ENCODE results near the gene ITPK1. TPM values are rescaled to one million over a fixed set of nuclear protein-coding genes. Genes with fewer than 3 reads are reported as not detected.
A peak's percentile ranks its signal among the peaks of the same experiment; 100 is the strongest.

ITPK1 gene
- total and polyA plus RNA-seq, 2 experiments from 2014 or later, result 33.0 to 42.9 TPM

GRCh38 chr14:92963301-92964123, 152.2 kb downstream of the ITPK1 start:
- Histone ChIP-seq H3K4me1 (ENCODE audit: low read depth) (peaks cover 15% of the 10 kb centered on the region), H3K4me3 (no peak overlapping the region), H3K36me3 (no peaks in the 10 kb centered on the region), H3K27ac (peak overlapping the region; percentile 58), H3K27me3 (no peaks in the 10 kb centered on the region), H3K9me3 (ENCODE audit: low read depth) (no peaks in the 10 kb centered on the region)
- no peak for TF ChIP-seq CTCF (IDR thresholded peaks at IDR 0.05; ENCODE audit: low read depth, low read length)
- no peak for DNase-seq (ENCODE audit: low read depth in 1 of 2, low spot score in 1 of 2)

GRCh38 chr14:92962831-92963095, 153.0 kb downstream of the ITPK1 start:
- Histone ChIP-seq H3K4me3 (no peak overlapping the region), H3K36me3 (no peaks in the 10 kb centered on the region), H3K4me1 (ENCODE audit: low read depth) (peaks cover 15% of the 10 kb centered on the region), H3K9me3 (ENCODE audit: low read depth) (no peaks in the 10 kb centered on the region), H3K27me3 (no peaks in the 10 kb centered on the region), H3K27ac (no peak overlapping the region)
- DNase-seq (ENCODE audit: low read depth in 1 of 2, low spot score in 1 of 2), result no peak
- TF ChIP-seq CTCF (IDR thresholded peaks at IDR 0.05; ENCODE audit: low read depth, low read length), result no peak

GRCh38 chr14:92962031-92962830, 153.5 kb downstream of the ITPK1 start:
- no peak overlapping the region for H3K27ac ChIP-seq
- H3K4me1 ChIP-seq (ENCODE audit: low read depth), result peaks cover 15% of the 10 kb centered on the region
- no peak for TF ChIP-seq CTCF (IDR thresholded peaks at IDR 0.05; ENCODE audit: low read depth, low read length)
- H3K36me3 ChIP-seq, result no peaks in the 10 kb centered on the region
- no peak overlapping the region for H3K4me3 ChIP-seq
- H3K9me3 ChIP-seq (ENCODE audit: low read depth), result no peaks in the 10 kb centered on the region
- no peak for DNase-seq (ENCODE audit: low read depth in 1 of 2, low spot score in 1 of 2)
- H3K27me3 ChIP-seq, result no peaks in the 10 kb centered on the region

GRCh38 chr14:92961567-92961855, 154.2 kb downstream of the ITPK1 start:
- Histone ChIP-seq H3K4me1 (ENCODE audit: low read depth) (peaks cover 15% of the 10 kb centered on the region), H3K27me3 (no peaks in the 10 kb centered on the region), H3K9me3 (ENCODE audit: low read depth) (no peaks in the 10 kb centered on the region), H3K4me3 (no peak overlapping the region), H3K36me3 (no peaks in the 10 kb centered on the region), H3K27ac (no peak overlapping the region)
- DNase-seq (ENCODE audit: low read depth in 1 of 2, low spot score in 1 of 2), result no peak
- no peak for TF ChIP-seq CTCF (IDR thresholded peaks at IDR 0.05; ENCODE audit: low read depth, low read length)

GRCh38 chr14:92960706-92961566, 154.8 kb downstream of the ITPK1 start:
- Histone ChIP-seq H3K27me3 (no peaks in the 10 kb centered on the region), H3K27ac (no peak overlapping the region), H3K9me3 (ENCODE audit: low read depth) (no peaks in the 10 kb centered on the region), H3K4me1 (ENCODE audit: low read depth) (peaks cover 15% of the 10 kb centered on the region), H3K36me3 (no peaks in the 10 kb centered on the region), H3K4me3 (no peak overlapping the region)
- no peak for TF ChIP-seq CTCF (IDR thresholded peaks at IDR 0.05; ENCODE audit: low read depth, low read length)
- DNase-seq (ENCODE audit: low read depth in 1 of 2, low spot score in 1 of 2), result peak in 1 of 2 donors; percentile 17
